Right cardiac atrium (tissue), 5 donors: ENCODE measurements around the gene DIS3L2. TPM values are rescaled to one million over a fixed set of nuclear protein-coding genes. Genes with fewer than 3 reads are reported as not detected.

Source experiments
- ATAC-seq, 2 donors: fragments of 200-7000 bp; cut with Tn5 transposase; one replicate each; pipeline versions ENCODE4 v1.8.0 to v1.9.1; 2020; ENCODE audit warnings: moderate library complexity in 2 of 2, mild to moderate bottlenecking in 1 of 2
- DNase-seq, 3 donors: peaks; one replicate each; pipeline ENCODE4 v3.0.0-alpha.2; 2020
- H3K27ac ChIP-seq: one replicate; pipeline ENCODE4 v1.5.1; 2013; ENCODE audit warnings: mild to moderate bottlenecking, low read length, control low read depth, moderate library complexity
- H3K27me3 ChIP-seq: one replicate; pipeline ENCODE4 v1.6.1; 2013; ENCODE audit not compliant: control insufficient read depth, insufficient read depth
- H3K4me1 ChIP-seq: one replicate; pipeline ENCODE4 v1.6.1; 2013; ENCODE audit warnings: low read length; ENCODE audit not compliant: control insufficient read depth, insufficient read depth
- H3K4me3 ChIP-seq: one replicate; pipeline ENCODE4 v1.5.1; 2013; ENCODE audit warnings: low read length, control low read depth
- H3K9me3 ChIP-seq: one replicate; pipeline ENCODE4 v1.6.1; 2013; ENCODE audit warnings: low read length; ENCODE audit not compliant: control insufficient read depth
- WGBS: extraction: QIAGEN DNeasy Blood & Tissue Kit; methylation state at CpG from one replicate; pipeline ENCODE4 v1.1.7; 2013; 5-methylcytosine and 5-hydroxymethylcytosine counted together
- intact Hi-C, 4 donors: fragments of 100-400 bp; cut with DNase I; formaldehyde crosslinking; loops; one replicate each; pipeline versions ENCODE4 v1.11.0 to v1.14.0; 2022 to 2023
- long read RNA-seq, 4 donors: library from polyadenylated mRNA; unstranded; transcript quantifications; one replicate each; pipeline ENCODE4 v2.0.0, GENCODE V29; 2020 to 2021
- polyA plus RNA-seq: library from polyadenylated mRNA; stranded (reverse); fragments of 200-250 nt; gene quantifications from one replicate; pipeline ENCODE4 v1.2.3, GENCODE V29; 2013
- total RNA-seq, 4 donors: library from RNA; stranded (reverse); fragmentation: NEBNext Ultra II Directional; extraction: Animal tissue kit (Norgen Biotek cat#: 25700); gene quantifications; one replicate each; pipeline ENCODE4 v1.2.1, GENCODE V29; 2021
- donor health status: healthy with polysubstance abuse.
- donor health status: DM: no; HTN: yes; CAD: no.
- donor health status: DM: no; HTN: no; CAD: no.
- donor health status: DM: no; HTN: yes; CAD: no; lungs with severe emphysema.
- donor health status: DM: yes; HTN: yes; CAD: no.

Gene DIS3L2
- total RNA-seq (10 to 100 TPM; 19.2 to 25.4 (median 22.4) TPM), polyA plus RNA-seq (11.0 TPM)
- long read RNA-seq, donor 1, partial matches to known transcripts: 8 of 13 reads
- long read RNA-seq, donor 1, other reads (novel, unspliced or antisense): 4 of 13 reads
- long read RNA-seq, donor 2, partial matches to known transcripts: 6 of 11 reads
- long read RNA-seq, donor 2, other reads (novel, unspliced or antisense): 3 of 11 reads
- long read RNA-seq, donor 3, transcript DIS3L2-202 (21 exons, 3,501 nt): major isoform, 9 of 30 reads
- long read RNA-seq, donor 3, partial matches to known transcripts: 8 of 30 reads
- long read RNA-seq, donor 3, other reads (novel, unspliced or antisense): 11 of 30 reads
- long read RNA-seq, donor 4, partial matches to known transcripts: 4 of 9 reads
- long read RNA-seq, donor 4, other reads (novel, unspliced or antisense): 1 of 9 reads

- no peaks in the 10 kb centered on the region for H3K27me3 ChIP-seq
- peak within 1 kb of the TSS; percentile 71 for H3K4me3 ChIP-seq
- DNase-seq (peak; percentile 84 to 95 (median 92)), ATAC-seq (peak; percentile 99)
- H3K9me3 ChIP-seq: no peaks in the 10 kb centered on the region
- under 1% methylated on average over 83 of the region's 83 CpGs for WGBS
- intact Hi-C loops: no loop called here
- peaks cover 2% of the 10 kb centered on the region for H3K4me1 ChIP-seq
- peak within 1 kb of the TSS; percentile 28 for H3K27ac ChIP-seq
Observed at GRCh38 chr2:231961349-231962166, at the start of gene DIS3L2. Gene DIS3L2, plus strand, starts transcription at chr2:231961713. Its CDS starts 53,215 bp downstream, at chr2:232014928.

GRCh38 chr2:231914077-231914690 lies 47.3 kb upstream of the DIS3L2 start:
- intact Hi-C loops: no loop called here
- H3K27ac ChIP-seq: no peak overlapping the region
- no peaks in the 10 kb centered on the region for H3K27me3 ChIP-seq
- H3K4me1 ChIP-seq: no peaks in the 10 kb centered on the region
- no peaks in the 10 kb centered on the region for H3K9me3 ChIP-seq
- H3K4me3 ChIP-seq: no peak overlapping the region
- DNase-seq: peak in 1 of 3 donors; percentile 30
- 92% methylated on average over 14 of the region's 14 CpGs for WGBS
- ATAC-seq: no peak

GRCh38 chr2:231917280-231918066 lies 44.0 kb upstream of the DIS3L2 start:
- WGBS: 18% methylated on average over 10 of the region's 10 CpGs
- H3K27ac ChIP-seq: no peak overlapping the region
- H3K9me3 ChIP-seq: no peaks in the 10 kb centered on the region
- intact Hi-C loops: no loop called here
- peak in 2 of 3 donors; percentile 63 to 83 for DNase-seq
- H3K27me3 ChIP-seq: no peaks in the 10 kb centered on the region
- no peaks in the 10 kb centered on the region for H3K4me1 ChIP-seq
- ATAC-seq: peak; percentile 66 to 84
- H3K4me3 ChIP-seq: no peak overlapping the region

- no peaks in the 10 kb centered on the region for H3K27me3 ChIP-seq
Observed at GRCh38 chr2:231918501-231919330, 42.8 kb upstream of the DIS3L2 start.

GRCh38 chr2:231919341-231920035 lies 42.0 kb upstream of the DIS3L2 start:
- Histone ChIP-seq H3K27me3 (no peaks in the 10 kb centered on the region), H3K27ac (no peak overlapping the region), H3K4me3 (no peak overlapping the region), H3K4me1 (no peaks in the 10 kb centered on the region), H3K9me3 (no peaks in the 10 kb centered on the region)
- ATAC-seq: no peak
- no peak for DNase-seq
- WGBS: 88% methylated on average over 15 of the region's 15 CpGs
- intact Hi-C loops: loop anchor here in 2 of 4 donors (10.0 kb wide), 2 partner anchors 405 to 605 kb away; partner anchors contain the start of genes CHRND (in 1 of the 2) and PRSS56 (in 1 of the 2)

More at GRCh38 chr2:231918501-231919330, 42.8 kb upstream of the DIS3L2 start:
- no peak overlapping the region for H3K4me3 ChIP-seq
- H3K9me3 ChIP-seq: no peaks in the 10 kb centered on the region
- DNase-seq: peak in 1 of 3 donors; percentile 40
- intact Hi-C loops: no loop called here
- no peak overlapping the region for H3K27ac ChIP-seq
- 93% methylated on average over 21 of the region's 21 CpGs for WGBS
- H3K4me1 ChIP-seq: no peaks in the 10 kb centered on the region
- ATAC-seq: no peak

- Histone ChIP-seq H3K27ac (no peak overlapping the region), H3K27me3 (no peaks in the 10 kb centered on the region), H3K4me1 (no peaks in the 10 kb centered on the region), H3K9me3 (no peaks in the 10 kb centered on the region), H3K4me3 (no peak overlapping the region)
- 91% methylated on average over 3 of the region's 3 CpGs for WGBS
- no peak for ATAC-seq
- DNase-seq: peak in 1 of 3 donors; percentile 18
- intact Hi-C loops: loop anchor here in 2 of 4 donors (10.0 kb wide), 2 partner anchors 404 to 604 kb away; partner anchors contain the start of genes CHRND (in 1 of the 2) and PRSS56 (in 1 of the 2)
Observed at GRCh38 chr2:231920366-231920765, 41.1 kb upstream of the DIS3L2 start.

- intact Hi-C loops: loop anchor here in 2 of 4 donors (10.0 kb wide), 2 partner anchors 404 to 604 kb away; partner anchors contain the start of genes CHRND (in 1 of the 2) and PRSS56 (in 1 of the 2)
- no peaks in the 10 kb centered on the region for H3K27me3 ChIP-seq
- no peaks in the 10 kb centered on the region for H3K4me1 ChIP-seq
- no peaks in the 10 kb centered on the region for H3K9me3 ChIP-seq
- WGBS: 83% methylated on average over 5 of the region's 5 CpGs
- no peak overlapping the region for H3K4me3 ChIP-seq
- no peak for ATAC-seq
- no peak for DNase-seq
- no peak overlapping the region for H3K27ac ChIP-seq
Observed at GRCh38 chr2:231920795-231921194, 40.7 kb upstream of the DIS3L2 start.

GRCh38 chr2:231922311-231923009 lies 39.1 kb upstream of the DIS3L2 start:
- peaks cover 2% of the 10 kb centered on the region for H3K4me1 ChIP-seq
- no peaks in the 10 kb centered on the region for H3K27me3 ChIP-seq
- no peak overlapping the region for H3K27ac ChIP-seq
- H3K9me3 ChIP-seq: no peaks in the 10 kb centered on the region
- 86% methylated on average over 15 of the region's 15 CpGs for WGBS
- intact Hi-C loops: loop anchor here in 2 of 4 donors (10.0 kb wide), 2 partner anchors 402 to 602 kb away; partner anchors contain the start of genes CHRND (in 1 of the 2) and PRSS56 (in 1 of the 2)
- DNase-seq: peak in 1 of 3 donors; percentile 13
- no peak overlapping the region for H3K4me3 ChIP-seq
- ATAC-seq: no peak
